Endothelial cell of umbilical vein (primary cell): ENCODE results near the gene INTU. TPM values are rescaled to one million over a fixed set of nuclear protein-coding genes. Genes with fewer than 3 reads are reported as not detected.

Experiments
- BruUV-seq: library from RNA; stranded (reverse); fragments of 400-500 nt; replicated peaks from 2 replicates; lab custom pipeline; 2021; lab: Mats Ljungman, UMichigan
- CTCF ChIA-PET: fragments of 300-600, 350-600 bp; sonication (Branson Sonifier 250); formaldehyde crosslinking; loops from one replicate; lab custom pipeline; 2021; ENCODE audit warnings: antibody characterized with exemption, inconsistent platforms; lab: Charles Lee
- POLR2A ChIA-PET: fragments of 300-600, 350-600 bp; sonication (Branson Sonifier 250); formaldehyde crosslinking; loops from one replicate; lab custom pipeline; 2021; ENCODE audit warnings: antibody characterized with exemption, inconsistent platforms; lab: Charles Lee
- DNase-seq: peaks from one replicate; pipeline ENCODE4 v3.0.0-alpha.2; 2011; ENCODE audit warnings: low read depth, low spot score
- FAIRE-seq: peaks from 2 replicates; lab custom pipeline; 2011; peaks lifted over from hg19 to GRCh38; lab: Jason Lieb, UNC
- H2AFZ ChIP-seq: 2 replicates; pipeline ENCODE4 v1.6.0; 2012; ENCODE audit warnings: low read depth, low read length, control low read depth, inconsistent platforms
- H3K27ac ChIP-seq: 2 replicates; pipeline ENCODE4 v1.5.1; 2011; ENCODE audit warnings: low read depth, mild to moderate bottlenecking, control low read depth, low read length, moderate library complexity; ENCODE audit not compliant: insufficient read depth
- H3K27me3 ChIP-seq, 2 experiments: 2 replicates each; pipeline versions ENCODE4 v1.6.0 to v1.6.1; 2011; ENCODE audit warnings: low read length in 2 of 2, mixed read lengths in 1 of 2; ENCODE audit not compliant: control insufficient read depth in 2 of 2, insufficient read depth in 2 of 2
- H3K36me3 ChIP-seq, 2 experiments: 2 replicates in 1 of 2; 3 replicates in 1 of 2; pipeline ENCODE4 v1.5.1; 2011; ENCODE audit warnings: low read length in 2 of 2, mild to moderate bottlenecking in 1 of 2, moderate library complexity in 1 of 2; ENCODE audit not compliant: control insufficient read depth in 2 of 2, insufficient read depth in 2 of 2; ENCODE audit errors: extremely low read depth in 1 of 2
- H3K4me1 ChIP-seq: 3 replicates; pipeline ENCODE4 v1.5.1; 2011; ENCODE audit warnings: mild to moderate bottlenecking, low read length; ENCODE audit not compliant: control insufficient read depth, insufficient read depth; ENCODE audit errors: extremely low read depth
- H3K4me2 ChIP-seq: 2 replicates; pipeline ENCODE4 v1.6.1; 2011; ENCODE audit warnings: low read length, control low read depth, mixed read lengths; ENCODE audit not compliant: insufficient read depth
- H3K4me3 ChIP-seq, 3 experiments: fragments of 200-600 bp in 1 of 3; sonication (generic), shearing (Covaris generic) in 1 of 3; replicated peaks in 1 of 3; 2 replicates each; pipeline ENCODE4 v1.5.1; 2011 to 2016; ENCODE audit warnings: control low read depth in 3 of 3, low read length in 3 of 3, mild to moderate bottlenecking in 2 of 3, inconsistent platforms in 1 of 3, low read depth in 1 of 3, moderate library complexity in 1 of 3; ENCODE audit not compliant: insufficient read depth in 1 of 3
- H3K79me2 ChIP-seq: 2 replicates; pipeline ENCODE4 v1.6.0; 2012; ENCODE audit warnings: low read length, inconsistent platforms; ENCODE audit not compliant: control insufficient read depth, insufficient read depth
- H3K9ac ChIP-seq: replicated peaks from 2 replicates; pipeline ENCODE3; 2011; ENCODE audit warnings: low read length, control low read depth; ENCODE audit not compliant: insufficient read depth; ENCODE audit errors: extremely low read depth
- H3K9me1 ChIP-seq: replicated peaks from 3 replicates; pipeline ENCODE4 v1.6.0; 2011; ENCODE audit warnings: mild to moderate bottlenecking, low read length; ENCODE audit not compliant: control insufficient read depth, insufficient read depth; ENCODE audit errors: extremely low read depth
- H3K9me3 ChIP-seq: replicated peaks from 2 replicates; pipeline ENCODE4 v1.5.1; 2012; ENCODE audit warnings: low read length, inconsistent platforms; ENCODE audit not compliant: control insufficient read depth, insufficient read depth
- H4K20me1 ChIP-seq: replicated peaks from 2 replicates; pipeline ENCODE3; 2011; ENCODE audit warnings: mild to moderate bottlenecking, low read length; ENCODE audit not compliant: control insufficient read depth, insufficient read depth; ENCODE audit errors: extremely low read depth
- EZH2 ChIP-seq: IDR thresholded peaks from 2 replicates; pipeline ENCODE4 v1.6.1; 2012; ENCODE audit warnings: borderline replicate concordance, low read depth, mild to moderate bottlenecking, moderate library complexity, low read length, inconsistent platforms; ENCODE audit not compliant: severe bottlenecking
- FOS ChIP-seq: IDR thresholded peaks from 2 replicates; pipeline ENCODE4 v1.6.1; 2011; ENCODE audit warnings: mild to moderate bottlenecking, low read length, moderate library complexity, borderline replicate concordance; ENCODE audit not compliant: insufficient read depth
- GATA2 ChIP-seq: IDR thresholded peaks from 2 replicates; pipeline ENCODE4 v1.7.0; 2011; ENCODE audit warnings: low read depth, mild to moderate bottlenecking, moderate library complexity, mixed read lengths, low read length; ENCODE audit not compliant: insufficient read length, insufficient read depth
- JUN ChIP-seq: IDR thresholded peaks from 2 replicates; pipeline ENCODE4 v1.6.1; 2011; ENCODE audit warnings: borderline replicate concordance, low read depth; ENCODE audit not compliant: insufficient read length, insufficient read depth
- MYC ChIP-seq: IDR thresholded peaks from one replicate; pipeline ENCODE4 v1.6.1; 2011; ENCODE audit warnings: mild to moderate bottlenecking, low read depth, low read length
- POLR2A ChIP-seq: IDR thresholded peaks from 2 replicates; pipeline ENCODE4 v1.6.1; 2012; ENCODE audit warnings: low read depth, mild to moderate bottlenecking, control low read depth, low read length
- POLR2AphosphoS5 ChIP-seq: IDR thresholded peaks from 2 replicates; pipeline ENCODE4 v1.6.1; 2012; ENCODE audit warnings: low read depth, mild to moderate bottlenecking, control low read depth, low read length, moderate library complexity; ENCODE audit not compliant: insufficient read depth
- dilution Hi-C: fragments of 300-500 bp; cut with MboI; formaldehyde crosslinking; loops from one replicate; pipeline ENCODE4 v1.15.0; 2019; ENCODE audit warnings: low sequenced_read_pairs; ENCODE audit not compliant: extremely low pct_ligation_motif_present
- intact Hi-C: fragments of 100-400 bp; cut with micrococcal nuclease; formaldehyde crosslinking; loops from one replicate; pipeline ENCODE4 v1.10.0; 2022
- polyA plus RNA-seq, 4 experiments: library from polyadenylated mRNA; depleted of rRNA in 3 of 4; stranded (reverse) in 3 of 4; unstranded in 1 of 4; fragments of >200 nt; gene quantifications; 2 replicates each; pipeline versions ENCODE4 v1.2.1 to v1.2.3, GENCODE V29; 2011 to 2012; ENCODE audit warnings: missing spikeins in 1 of 4
- total RNA-seq: library from RNA; stranded (reverse); gene quantifications from 2 replicates; pipeline ENCODE4 v1.2.3, GENCODE V29; 2021
- TF ChIP-seq, protein P1 (sequence below), 2 donors: IDR thresholded peaks; 1 replicate in 1 of 2; 2 replicates in 1 of 2; pipeline ENCODE4 v1.5.1; 2011; ENCODE audit warnings: low read length in 2 of 2, mild to moderate bottlenecking in 2 of 2, moderate library complexity in 2 of 2, control low read depth in 1 of 2, inconsistent platforms in 1 of 2, low read depth in 1 of 2; ENCODE audit not compliant: insufficient read depth in 1 of 2; ENCODE audit errors: extremely low read depth in 1 of 2
- TF ChIP-seq, protein P2 (sequence below): IDR thresholded peaks from 2 replicates; pipeline ENCODE4 v1.6.1; 2011; ENCODE audit not compliant: insufficient read depth, insufficient read length

INTU gene
- total and polyA plus RNA-seq, 2 donors (not counting 3 experiments of a cell fraction or from before 2014, with no cell fraction given): 1.4 to 5.4 TPM

- POLR2A ChIA-PET: no interaction called here
Measured at GRCh38 chr4:127667116-127667515, 34.4 kb downstream of the INTU start.

More at GRCh38 chr4:127667116-127667515, 34.4 kb downstream of the INTU start:
- BruUV-seq: no TSS peak
- TF ChIP-seq POLR2A: no peak
- TF ChIP-seq, protein P1, sequence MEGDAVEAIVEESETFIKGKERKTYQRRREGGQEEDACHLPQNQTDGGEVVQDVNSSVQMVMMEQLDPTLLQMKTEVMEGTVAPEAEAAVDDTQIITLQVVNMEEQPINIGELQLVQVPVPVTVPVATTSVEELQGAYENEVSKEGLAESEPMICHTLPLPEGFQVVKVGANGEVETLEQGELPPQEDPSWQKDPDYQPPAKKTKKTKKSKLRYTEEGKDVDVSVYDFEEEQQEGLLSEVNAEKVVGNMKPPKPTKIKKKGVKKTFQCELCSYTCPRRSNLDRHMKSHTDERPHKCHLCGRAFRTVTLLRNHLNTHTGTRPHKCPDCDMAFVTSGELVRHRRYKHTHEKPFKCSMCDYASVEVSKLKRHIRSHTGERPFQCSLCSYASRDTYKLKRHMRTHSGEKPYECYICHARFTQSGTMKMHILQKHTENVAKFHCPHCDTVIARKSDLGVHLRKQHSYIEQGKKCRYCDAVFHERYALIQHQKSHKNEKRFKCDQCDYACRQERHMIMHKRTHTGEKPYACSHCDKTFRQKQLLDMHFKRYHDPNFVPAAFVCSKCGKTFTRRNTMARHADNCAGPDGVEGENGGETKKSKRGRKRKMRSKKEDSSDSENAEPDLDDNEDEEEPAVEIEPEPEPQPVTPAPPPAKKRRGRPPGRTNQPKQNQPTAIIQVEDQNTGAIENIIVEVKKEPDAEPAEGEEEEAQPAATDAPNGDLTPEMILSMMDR (IDR thresholded peaks at IDR 0.05; ENCODE audit: extremely low read depth in 1 of 2, insufficient read depth in 1 of 2, low read depth in 1 of 2, low read length in 2 of 2): no peak
- TF ChIP-seq MYC: no peak
- TF ChIP-seq GATA2: no peak
- TF ChIP-seq JUN: no peak
- TF ChIP-seq POLR2AphosphoS5: no peak
- no peak for TF ChIP-seq EZH2
- TF ChIP-seq FOS: no peak
- TF ChIP-seq, protein P2, sequence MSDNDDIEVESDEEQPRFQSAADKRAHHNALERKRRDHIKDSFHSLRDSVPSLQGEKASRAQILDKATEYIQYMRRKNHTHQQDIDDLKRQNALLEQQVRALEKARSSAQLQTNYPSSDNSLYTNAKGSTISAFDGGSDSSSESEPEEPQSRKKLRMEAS: no peak
- dilution Hi-C loops (no loop called here), intact Hi-C loops (no loop called here)
- no peaks in the 10 kb centered on the region for H3K36me3 ChIP-seq
- no peak for DNase-seq
- H4K20me1 ChIP-seq: no peaks in the 10 kb centered on the region
- no peaks in the 10 kb centered on the region for H3K79me2 ChIP-seq
- no peak overlapping the region for H2AFZ ChIP-seq
- H3K4me2 ChIP-seq: no peak overlapping the region
- H3K9me3 ChIP-seq: no peaks in the 10 kb centered on the region
- H3K27ac ChIP-seq: no peak overlapping the region
- FAIRE-seq: no peak
- CTCF ChIA-PET: interaction anchor here (1.5 kb wide), 1 partner anchor 11 kb away, joined by 4 read pairs; no protein-coding TSS in a partner anchor
- H3K27me3 ChIP-seq: no peaks in the 10 kb centered on the region
- H3K9me1 ChIP-seq: no peaks in the 10 kb centered on the region
- H3K4me3 ChIP-seq: no peak overlapping the region
- H3K4me1 ChIP-seq: no peaks in the 10 kb centered on the region
- no peak overlapping the region for H3K9ac ChIP-seq
